Measurements from ENCODE around the gene ACAD11.

DNA sequence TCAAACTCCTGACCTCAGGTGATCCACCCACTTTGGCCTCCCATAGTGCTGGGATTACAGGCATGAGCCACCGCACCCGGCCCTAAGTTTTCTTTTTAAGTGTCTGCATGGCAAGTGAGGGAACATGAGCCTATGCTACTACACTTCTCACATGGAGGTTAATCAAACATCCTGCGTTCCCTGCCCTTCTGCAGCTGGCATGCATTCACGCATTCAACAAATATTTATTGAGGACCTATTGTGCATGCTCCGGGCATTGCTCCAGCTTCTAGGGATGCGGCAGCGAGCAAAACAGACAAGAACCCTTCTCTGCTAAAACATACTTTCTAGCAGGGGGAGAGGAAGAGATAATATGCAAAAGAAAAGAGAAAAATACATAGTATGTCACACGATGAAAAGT is 105.2 kb downstream of the ACAD11 start:
- TF ChIP-seq, protein P1, sequence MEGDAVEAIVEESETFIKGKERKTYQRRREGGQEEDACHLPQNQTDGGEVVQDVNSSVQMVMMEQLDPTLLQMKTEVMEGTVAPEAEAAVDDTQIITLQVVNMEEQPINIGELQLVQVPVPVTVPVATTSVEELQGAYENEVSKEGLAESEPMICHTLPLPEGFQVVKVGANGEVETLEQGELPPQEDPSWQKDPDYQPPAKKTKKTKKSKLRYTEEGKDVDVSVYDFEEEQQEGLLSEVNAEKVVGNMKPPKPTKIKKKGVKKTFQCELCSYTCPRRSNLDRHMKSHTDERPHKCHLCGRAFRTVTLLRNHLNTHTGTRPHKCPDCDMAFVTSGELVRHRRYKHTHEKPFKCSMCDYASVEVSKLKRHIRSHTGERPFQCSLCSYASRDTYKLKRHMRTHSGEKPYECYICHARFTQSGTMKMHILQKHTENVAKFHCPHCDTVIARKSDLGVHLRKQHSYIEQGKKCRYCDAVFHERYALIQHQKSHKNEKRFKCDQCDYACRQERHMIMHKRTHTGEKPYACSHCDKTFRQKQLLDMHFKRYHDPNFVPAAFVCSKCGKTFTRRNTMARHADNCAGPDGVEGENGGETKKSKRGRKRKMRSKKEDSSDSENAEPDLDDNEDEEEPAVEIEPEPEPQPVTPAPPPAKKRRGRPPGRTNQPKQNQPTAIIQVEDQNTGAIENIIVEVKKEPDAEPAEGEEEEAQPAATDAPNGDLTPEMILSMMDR (IDR thresholded peaks at IDR 0.05; ENCODE audit: poor library complexity) = no peak
- TF ChIP-seq EZH2phosphoT487 (IDR thresholded peaks at IDR 0.05; ENCODE audit: low read depth, severe bottlenecking, unreplicated experiment) = no peak

All from hepatocyte (in vitro differentiated cells).